ENCODE results near the gene GPATCH2.

The GPATCH2 gene

DNA sequence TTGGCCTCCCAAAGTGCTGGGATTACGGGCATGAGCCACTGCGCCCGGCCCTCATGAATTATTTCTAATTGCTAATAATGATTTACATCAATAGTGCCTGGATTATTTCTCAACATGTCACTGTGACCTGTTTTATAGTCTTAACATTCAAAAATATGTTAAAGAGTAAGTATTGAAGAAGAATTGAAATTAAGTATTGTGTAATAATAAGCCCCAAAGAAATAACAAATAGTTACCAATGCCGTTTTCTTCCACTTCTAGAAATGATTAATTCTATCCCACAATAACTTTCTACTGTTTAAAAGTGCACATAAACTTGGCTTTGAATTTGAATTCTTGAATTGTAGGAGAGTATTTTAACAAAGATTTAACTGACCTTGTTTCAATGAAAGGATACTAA lies 19.8 kb upstream of the GPATCH2 start:
- H3K27ac ChIP-seq, result no peak overlapping the region
- TF ChIP-seq, protein P1, sequence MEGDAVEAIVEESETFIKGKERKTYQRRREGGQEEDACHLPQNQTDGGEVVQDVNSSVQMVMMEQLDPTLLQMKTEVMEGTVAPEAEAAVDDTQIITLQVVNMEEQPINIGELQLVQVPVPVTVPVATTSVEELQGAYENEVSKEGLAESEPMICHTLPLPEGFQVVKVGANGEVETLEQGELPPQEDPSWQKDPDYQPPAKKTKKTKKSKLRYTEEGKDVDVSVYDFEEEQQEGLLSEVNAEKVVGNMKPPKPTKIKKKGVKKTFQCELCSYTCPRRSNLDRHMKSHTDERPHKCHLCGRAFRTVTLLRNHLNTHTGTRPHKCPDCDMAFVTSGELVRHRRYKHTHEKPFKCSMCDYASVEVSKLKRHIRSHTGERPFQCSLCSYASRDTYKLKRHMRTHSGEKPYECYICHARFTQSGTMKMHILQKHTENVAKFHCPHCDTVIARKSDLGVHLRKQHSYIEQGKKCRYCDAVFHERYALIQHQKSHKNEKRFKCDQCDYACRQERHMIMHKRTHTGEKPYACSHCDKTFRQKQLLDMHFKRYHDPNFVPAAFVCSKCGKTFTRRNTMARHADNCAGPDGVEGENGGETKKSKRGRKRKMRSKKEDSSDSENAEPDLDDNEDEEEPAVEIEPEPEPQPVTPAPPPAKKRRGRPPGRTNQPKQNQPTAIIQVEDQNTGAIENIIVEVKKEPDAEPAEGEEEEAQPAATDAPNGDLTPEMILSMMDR (conservative IDR thresholded peaks at IDR 0.05), result no peak

DNA sequence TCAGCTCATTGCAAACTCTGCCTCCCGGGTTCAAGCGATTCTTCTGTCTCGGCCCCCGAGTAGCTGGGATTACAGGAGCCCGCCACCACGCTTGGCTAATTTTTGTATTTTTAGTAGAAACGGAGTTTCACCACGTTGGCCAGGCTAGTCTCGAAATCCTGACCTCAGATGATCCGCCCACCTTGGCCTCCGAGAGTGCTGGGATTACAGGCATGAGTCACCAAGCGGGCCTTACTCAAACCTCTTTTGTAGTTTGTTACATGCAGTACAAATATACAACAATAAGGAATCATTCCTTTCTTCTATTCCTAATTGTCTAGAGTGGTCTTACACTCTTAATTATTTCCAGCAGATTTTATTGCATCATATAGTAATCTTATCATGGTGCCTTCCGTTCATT lies 16.9 kb upstream of the GPATCH2 start:
- no peak for TF ChIP-seq ZFX (IDR thresholded peaks at IDR 0.05)
- TF ChIP-seq, protein P1 (conservative IDR thresholded peaks at IDR 0.05), result no peak
- no peak overlapping the region for H3K27ac ChIP-seq

DNA sequence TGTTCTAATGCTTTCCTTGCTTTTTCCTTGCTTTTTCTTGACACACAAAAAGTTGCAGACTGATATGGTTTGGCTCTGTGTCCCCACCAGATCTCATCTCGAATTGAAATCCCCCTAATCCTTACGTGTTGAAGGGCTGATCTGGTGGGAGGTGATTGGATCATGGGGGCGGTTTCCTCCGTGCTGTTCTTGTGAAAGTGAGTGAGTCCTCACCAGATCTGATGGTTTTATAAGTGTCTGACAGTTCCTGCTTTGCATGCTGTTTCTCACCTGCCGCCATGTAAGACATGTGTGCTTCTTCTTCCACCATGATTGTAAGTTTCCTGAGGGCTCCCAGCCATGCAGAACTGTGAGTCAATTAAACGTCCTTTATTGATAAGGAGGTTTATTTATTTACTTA lies 11.6 kb upstream of the GPATCH2 start:
- no peak overlapping the region for H3K27ac ChIP-seq
- no peak for TF ChIP-seq ZFX (IDR thresholded peaks at IDR 0.05)
- TF ChIP-seq, protein P1 (conservative IDR thresholded peaks at IDR 0.05), result no peak

DNA sequence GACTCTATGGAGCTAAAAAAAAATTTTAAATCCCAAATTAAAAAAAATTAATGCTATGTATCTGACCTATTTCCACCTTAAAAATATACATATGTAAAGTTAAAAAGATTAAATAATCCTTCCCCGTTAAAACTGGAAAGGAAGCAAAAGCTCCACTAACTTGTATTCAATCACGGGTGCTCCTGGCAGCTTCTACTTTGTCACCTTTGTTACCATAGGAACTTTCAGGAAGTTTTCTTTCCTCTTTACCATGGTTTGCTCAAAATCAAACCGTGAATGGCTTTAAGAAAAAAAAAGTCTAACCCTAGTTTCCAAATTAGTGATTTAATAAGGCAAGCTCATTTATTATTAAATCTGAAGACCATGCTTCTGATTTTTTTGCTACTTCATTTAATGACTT lies 3.5 kb downstream of the GPATCH2 start:
- TF ChIP-seq ZFX (IDR thresholded peaks at IDR 0.05), result no peak
- TF ChIP-seq, protein P1 (conservative IDR thresholded peaks at IDR 0.05), result no peak
- no peak overlapping the region for H3K27ac ChIP-seq

DNA sequence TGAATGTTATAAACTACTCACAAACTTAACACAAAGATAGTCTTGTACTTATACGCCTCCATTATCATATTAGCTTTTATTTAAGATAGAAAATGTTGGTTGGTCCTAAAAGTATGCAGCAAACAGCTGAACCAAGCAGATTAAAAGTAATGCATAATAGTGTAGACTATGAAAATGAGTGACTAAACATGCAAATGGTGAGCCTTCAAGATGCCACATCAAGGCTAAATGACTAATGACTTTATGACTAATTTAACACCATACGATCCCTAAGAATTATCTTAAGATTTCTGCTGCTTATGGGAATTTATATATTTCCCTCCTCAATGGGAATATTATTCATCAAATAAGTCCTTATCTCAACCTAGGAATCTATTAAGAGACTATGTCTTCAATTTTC lies 4.6 kb downstream of the GPATCH2 start:
- no peak overlapping the region for H3K27ac ChIP-seq
- TF ChIP-seq, protein P1 (conservative IDR thresholded peaks at IDR 0.05), result no peak
- TF ChIP-seq ZFX (IDR thresholded peaks at IDR 0.05), result no peak

DNA sequence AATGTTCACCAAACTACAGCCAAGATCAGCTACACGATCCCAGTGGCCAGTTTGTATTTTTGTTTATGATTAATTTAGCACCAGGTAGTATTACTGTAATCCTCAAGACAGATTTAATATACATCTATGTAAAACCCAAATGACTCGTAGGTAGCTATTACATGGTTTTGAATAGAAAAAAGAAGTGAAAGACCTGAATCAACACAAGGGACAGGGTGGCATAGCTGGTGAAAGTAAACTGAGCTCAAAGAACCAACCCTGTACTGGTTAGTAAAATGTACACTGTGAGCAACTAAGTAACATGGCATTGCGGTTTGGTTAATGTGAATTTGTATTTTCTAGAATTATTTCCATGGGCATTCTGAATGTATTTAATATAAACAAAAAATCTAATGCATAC lies 8.8 kb downstream of the GPATCH2 start:
- H3K27ac ChIP-seq, result no peak overlapping the region
- TF ChIP-seq ZFX (IDR thresholded peaks at IDR 0.05), result no peak
- TF ChIP-seq, protein P1 (conservative IDR thresholded peaks at IDR 0.05), result no peak

DNA sequence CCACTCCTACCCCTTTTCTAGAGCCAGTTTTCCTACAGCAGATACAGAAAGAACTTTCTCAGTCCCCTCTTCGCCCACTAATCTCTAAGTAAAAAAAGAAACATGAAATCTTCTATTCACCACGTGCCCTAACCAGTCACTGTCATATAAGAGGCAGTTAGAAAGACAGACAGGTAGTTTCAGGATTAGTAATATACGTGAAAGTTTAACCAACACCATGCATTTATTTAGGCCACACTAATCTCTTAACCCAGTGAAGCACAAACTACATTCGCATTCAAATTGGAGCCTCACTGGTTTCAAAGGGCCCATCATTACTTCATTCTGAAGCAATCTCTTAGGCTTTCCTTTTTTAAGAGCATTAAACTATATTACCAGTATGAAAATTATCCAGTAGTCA lies 10.1 kb downstream of the GPATCH2 start:
- TF ChIP-seq, protein P1 (conservative IDR thresholded peaks at IDR 0.05), result no peak
- TF ChIP-seq ZFX (IDR thresholded peaks at IDR 0.05), result no peak
- no peak overlapping the region for H3K27ac ChIP-seq

All from C4-2B (cell line).